ENCODE data around the gene NCOA7. TPM values are rescaled to one million over a fixed set of nuclear protein-coding genes. Genes with fewer than 3 reads are reported as not detected.

The NCOA7 gene
- total and polyA plus RNA-seq, 10 of the 15 experiments (the other 5 are each of a cell fraction or from before 2014, with no cell fraction given) = 18.9 to 50.3 (median 34.2) TPM

DNA sequence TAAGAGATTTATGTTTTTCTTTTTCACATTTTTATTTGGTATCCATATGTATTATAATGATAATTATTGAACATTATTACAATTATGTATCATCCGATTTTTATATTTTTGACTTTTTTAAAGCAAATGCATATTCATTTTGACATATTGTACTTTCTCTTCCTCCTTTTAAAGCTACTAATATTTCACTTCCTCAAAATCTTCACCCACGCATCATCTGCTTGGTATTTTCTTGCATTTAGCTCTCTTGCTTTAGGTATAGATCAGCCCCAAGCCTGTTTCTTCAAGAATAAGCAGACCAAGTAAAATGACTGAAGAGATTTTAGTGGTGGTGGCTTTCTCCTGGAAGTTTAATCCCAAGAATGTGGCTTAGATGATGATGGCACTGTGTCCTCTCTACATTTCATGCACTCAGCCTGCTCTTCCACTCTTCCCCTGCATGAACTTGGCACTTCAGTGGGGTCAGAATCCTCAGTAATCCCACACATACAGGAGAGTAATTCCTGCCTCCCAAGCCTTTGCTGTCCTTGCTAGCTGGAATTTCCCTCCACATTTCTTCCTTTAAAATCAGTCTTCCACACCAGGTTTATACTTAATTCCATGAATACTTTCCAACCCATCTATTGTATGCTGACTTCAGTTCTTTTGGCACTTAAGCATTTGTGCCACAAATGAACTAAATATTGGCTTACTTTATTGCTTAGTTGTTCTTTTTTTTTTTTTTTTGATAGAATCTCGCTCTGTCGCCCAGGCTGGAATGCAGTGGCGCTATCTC, 8.2 kb downstream of the NCOA7 start:
- no TSS peak for BruUV-seq (replicated peaks)
- POLR2A ChIA-PET = interaction anchor here (0.6 to 7.4 kb wide), 7 partner anchors 9 to 120 kb away, joined by 3 to 36 read pairs (median 7); partner anchors contain the start of gene NCOA7
- H3K9ac ChIP-seq (ENCODE audit: control insufficient read depth, insufficient read depth, low read length) = peak overlapping the region; percentile 79
- H3K4me3 ChIP-seq = no peak overlapping the region
- RAD21 ChIA-PET (ENCODE audit: unreplicated experiment) = interaction anchor here (0.8 to 11.2 kb wide), 8 partner anchors 8 to 34 kb away, joined by 3 to 135 read pairs (median 12); partner anchors contain the start of gene NCOA7
- FAIRE-seq (no peak), ATAC-seq (peak; percentile 81), DNase-seq (ENCODE audit: low read depth, low spot score) (peak; percentile 72)
- H3K9me3 ChIP-seq (replicated peaks; ENCODE audit: control insufficient read depth, insufficient read depth, low read length) = no peaks in the 10 kb centered on the region
- WGBS (ENCODE audit: insufficient coverage, insufficient replicate concordance, low lambda C conversion rate, missing lambda C conversion rate) = 0% methylated on average over 2 of the region's 5 CpGs
- SMC1A ChIA-PET (ENCODE audit: uncharacterized antibody, unreplicated experiment) = interaction anchor here (1.0 to 12.8 kb wide), 11 partner anchors 9 to 188 kb away, joined by 3 to 325 read pairs (median 5); partner anchors contain the start of genes NCOA7 and TRMT11
- CTCF ChIA-PET = interaction anchor here (1.0 to 23.8 kb wide), 8 partner anchors 10 to 175 kb away, joined by 3 to 505 read pairs (median 12); partner anchors contain the start of gene HINT3
- H3K79me2 ChIP-seq (ENCODE audit: control insufficient read depth, insufficient read depth, low read length) = peaks cover 75% of the 10 kb centered on the region
- no peaks in the 10 kb centered on the region; a peak in 1 of 4 replicates for H3K36me3 ChIP-seq (ENCODE audit: control insufficient read depth in 2 of 2, insufficient read depth in 2 of 2, low read length in 1 of 2)
- no peaks in the 10 kb centered on the region for H3K27me3 ChIP-seq (replicated peaks in 1 of 2; ENCODE audit: control insufficient read depth in 2 of 2, insufficient read depth in 2 of 2, low read length in 1 of 2)
- intact Hi-C loops (cut with micrococcal nuclease; ENCODE audit: unreplicated experiment) (loop anchor here (5.0 kb wide), 1 partner anchor 188 kb away; the partner anchor contains the start of gene TRMT11), in situ Hi-C loops (cut with MboI) (loop anchor here (25.0 kb wide), 1 partner anchor 1488 kb away; no protein-coding TSS in a partner anchor)
- H3K4me2 ChIP-seq (ENCODE audit: control insufficient read depth, insufficient read depth) = peak overlapping the region; percentile 97
- H4K20me1 ChIP-seq (ENCODE audit: control insufficient read depth, insufficient read depth) = no peaks in the 10 kb centered on the region
- H3K4me1 ChIP-seq (ENCODE audit: control insufficient read depth, insufficient read depth, low read length) = peaks cover 51% of the 10 kb centered on the region
- peak overlapping the region; percentile 96 for H3K27ac ChIP-seq (ENCODE audit: control insufficient read depth, insufficient read depth)
- H2AFZ ChIP-seq (ENCODE audit: control insufficient read depth, low read depth, low read length) = peak overlapping the region; percentile 48; the same call in 1 of the 2 replicates
- TF ChIP-seq NFYB (IDR thresholded peaks at IDR 0.05; ENCODE audit: insufficient read depth, low read depth, low read length) (no peak), SMARCA5 (IDR thresholded peaks at IDR 0.05) (peak; percentile 34; the same call in 1 of the 2 replicates), KDM1A (IDR thresholded peaks at IDR 0.05; ENCODE audit: borderline replicate concordance) (no peak), FOXM1 (IDR thresholded peaks at IDR 0.05; ENCODE audit: low read depth, low read length) (peak; percentile 82; the same call in 1 of the 2 replicates), FOS (IDR thresholded peaks at IDR 0.05; ENCODE audit: borderline replicate concordance, extremely low read depth, insufficient read length) (no peak), PAX5 (IDR thresholded peaks at IDR 0.05; ENCODE audit: borderline replicate concordance, low read depth, low read length) (peak; percentile 68; the same call in 1 of the 2 replicates), CBFB (IDR thresholded peaks at IDR 0.05; ENCODE audit: low read depth) (no peak), HDGF (IDR thresholded peaks at IDR 0.05) (no peak), DPF2 (IDR thresholded peaks at IDR 0.05) (peak; percentile 99), FOXK2 (IDR thresholded peaks at IDR 0.05) (no peak), SIX5 (IDR thresholded peaks at IDR 0.05; ENCODE audit: low read depth, low read length, severe bottlenecking) (no peak), HCFC1 (IDR thresholded peaks at IDR 0.05; ENCODE audit: low read length) (no peak), TARDBP (IDR thresholded peaks at IDR 0.05; ENCODE audit: borderline replicate concordance) (no peak), MEF2B (IDR thresholded peaks at IDR 0.05; ENCODE audit: partially characterized antibody, poor library complexity, severe bottlenecking) (peak; percentile 55)
- TF ChIP-seq, protein P1, sequence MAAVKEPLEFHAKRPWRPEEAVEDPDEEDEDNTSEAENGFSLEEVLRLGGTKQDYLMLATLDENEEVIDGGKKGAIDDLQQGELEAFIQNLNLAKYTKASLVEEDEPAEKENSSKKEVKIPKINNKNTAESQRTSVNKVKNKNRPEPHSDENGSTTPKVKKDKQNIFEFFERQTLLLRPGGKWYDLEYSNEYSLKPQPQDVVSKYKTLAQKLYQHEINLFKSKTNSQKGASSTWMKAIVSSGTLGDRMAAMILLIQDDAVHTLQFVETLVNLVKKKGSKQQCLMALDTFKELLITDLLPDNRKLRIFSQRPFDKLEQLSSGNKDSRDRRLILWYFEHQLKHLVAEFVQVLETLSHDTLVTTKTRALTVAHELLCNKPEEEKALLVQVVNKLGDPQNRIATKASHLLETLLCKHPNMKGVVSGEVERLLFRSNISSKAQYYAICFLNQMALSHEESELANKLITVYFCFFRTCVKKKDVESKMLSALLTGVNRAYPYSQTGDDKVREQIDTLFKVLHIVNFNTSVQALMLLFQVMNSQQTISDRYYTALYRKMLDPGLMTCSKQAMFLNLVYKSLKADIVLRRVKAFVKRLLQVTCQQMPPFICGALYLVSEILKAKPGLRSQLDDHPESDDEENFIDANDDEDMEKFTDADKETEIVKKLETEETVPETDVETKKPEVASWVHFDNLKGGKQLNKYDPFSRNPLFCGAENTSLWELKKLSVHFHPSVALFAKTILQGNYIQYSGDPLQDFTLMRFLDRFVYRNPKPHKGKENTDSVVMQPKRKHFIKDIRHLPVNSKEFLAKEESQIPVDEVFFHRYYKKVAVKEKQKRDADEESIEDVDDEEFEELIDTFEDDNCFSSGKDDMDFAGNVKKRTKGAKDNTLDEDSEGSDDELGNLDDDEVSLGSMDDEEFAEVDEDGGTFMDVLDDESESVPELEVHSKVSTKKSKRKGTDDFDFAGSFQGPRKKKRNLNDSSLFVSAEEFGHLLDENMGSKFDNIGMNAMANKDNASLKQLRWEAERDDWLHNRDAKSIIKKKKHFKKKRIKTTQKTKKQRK (IDR thresholded peaks at IDR 0.05; ENCODE audit: low read depth, low read length) = no peak
- TF ChIP-seq, protein P2, sequence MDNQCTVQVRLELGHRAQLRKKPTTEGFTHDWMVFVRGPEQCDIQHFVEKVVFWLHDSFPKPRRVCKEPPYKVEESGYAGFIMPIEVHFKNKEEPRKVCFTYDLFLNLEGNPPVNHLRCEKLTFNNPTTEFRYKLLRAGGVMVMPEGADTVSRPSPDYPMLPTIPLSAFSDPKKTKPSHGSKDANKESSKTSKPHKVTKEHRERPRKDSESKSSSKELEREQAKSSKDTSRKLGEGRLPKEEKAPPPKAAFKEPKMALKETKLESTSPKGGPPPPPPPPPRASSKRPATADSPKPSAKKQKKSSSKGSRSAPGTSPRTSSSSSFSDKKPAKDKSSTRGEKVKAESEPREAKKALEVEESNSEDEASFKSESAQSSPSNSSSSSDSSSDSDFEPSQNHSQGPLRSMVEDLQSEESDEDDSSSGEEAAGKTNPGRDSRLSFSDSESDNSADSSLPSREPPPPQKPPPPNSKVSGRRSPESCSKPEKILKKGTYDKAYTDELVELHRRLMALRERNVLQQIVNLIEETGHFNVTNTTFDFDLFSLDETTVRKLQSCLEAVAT (IDR thresholded peaks at IDR 0.05) = no peak

Data from GM12878 (cell line).